ENCODE measurements around the gene RDH8.

The RDH8 gene

DNA sequence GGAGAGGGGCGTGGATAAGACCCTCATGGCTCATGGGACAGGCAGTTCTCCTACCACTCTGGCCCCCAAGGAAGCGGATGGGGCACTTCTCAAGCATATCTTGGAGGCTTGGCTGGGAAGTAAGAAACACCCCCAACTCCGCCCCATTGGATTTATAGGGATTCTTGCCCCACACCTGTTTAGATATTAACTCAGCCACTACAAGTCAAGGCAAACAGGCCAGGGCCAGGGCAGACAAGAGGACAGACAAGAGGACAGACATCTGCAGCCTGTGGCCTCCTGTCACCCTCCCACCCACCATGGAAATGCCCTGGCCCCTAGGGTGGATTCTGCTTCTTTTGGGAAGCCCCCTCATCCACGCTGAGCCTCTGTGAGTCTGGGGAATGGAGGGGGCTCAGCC is 24.1 kb downstream of the RDH8 start:
- peaks cover 8% of the 10 kb centered on the region for H3K9me3 ChIP-seq (ENCODE audit: control insufficient read depth, low read length)
- H3K27ac ChIP-seq (ENCODE audit: low read depth, low read length, severe bottlenecking): no peak overlapping the region
- H3K36me3 ChIP-seq (ENCODE audit: control insufficient read depth, insufficient read depth, low read length): no peaks in the 10 kb centered on the region
- no peak overlapping the region for H3K4me3 ChIP-seq (ENCODE audit: extremely low read depth, insufficient read depth, low read length, poor library complexity, severe bottlenecking)
- H3K4me1 ChIP-seq (ENCODE audit: control insufficient read depth, insufficient read depth, low read length, poor library complexity, severe bottlenecking): no peaks in the 10 kb centered on the region
- WGBS, 2 experiments (ENCODE audit: insufficient coverage in 2 of 2): 40 to 54% methylated on average over 1 to 3 of the region's 4 CpGs

- Histone ChIP-seq H3K4me1 (ENCODE audit: control insufficient read depth, insufficient read depth, low read length, poor library complexity, severe bottlenecking) (no peaks in the 10 kb centered on the region), H3K27ac (ENCODE audit: low read depth, low read length, severe bottlenecking) (no peak overlapping the region), H3K4me3 (ENCODE audit: extremely low read depth, insufficient read depth, low read length, poor library complexity, severe bottlenecking) (no peak overlapping the region), H3K36me3 (ENCODE audit: control insufficient read depth, insufficient read depth, low read length) (no peaks in the 10 kb centered on the region), H3K9me3 (ENCODE audit: control insufficient read depth, low read length) (peaks cover 8% of the 10 kb centered on the region)
- 62% methylated on average over 4 of the region's 5 CpGs for WGBS, 2 experiments (ENCODE audit: insufficient coverage in 2 of 2)
These were observed 24.5 kb downstream of the RDH8 start for GRCh38 chr19:10037809-10038208.

- H3K27ac ChIP-seq (ENCODE audit: low read depth, low read length, severe bottlenecking): no peak overlapping the region
- H3K4me3 ChIP-seq (ENCODE audit: extremely low read depth, insufficient read depth, low read length, poor library complexity, severe bottlenecking): no peak overlapping the region
- H3K9me3 ChIP-seq (ENCODE audit: control insufficient read depth, low read length): peaks cover 29% of the 10 kb centered on the region
- H3K4me1 ChIP-seq (ENCODE audit: control insufficient read depth, insufficient read depth, low read length, poor library complexity, severe bottlenecking): no peaks in the 10 kb centered on the region
- H3K36me3 ChIP-seq (ENCODE audit: control insufficient read depth, insufficient read depth, low read length): no peaks in the 10 kb centered on the region
- WGBS, 2 experiments (ENCODE audit: insufficient coverage in 2 of 2): 67 to 84% methylated on average over 3 to 4 of the region's 4 CpGs
These were observed 30.1 kb downstream of the RDH8 start for GRCh38 chr19:10043286-10043927.

- Histone ChIP-seq H3K4me3 (ENCODE audit: extremely low read depth, insufficient read depth, low read length, poor library complexity, severe bottlenecking) (no peak overlapping the region), H3K9me3 (ENCODE audit: control insufficient read depth, low read length) (peaks cover 29% of the 10 kb centered on the region), H3K4me1 (ENCODE audit: control insufficient read depth, insufficient read depth, low read length, poor library complexity, severe bottlenecking) (no peaks in the 10 kb centered on the region), H3K36me3 (ENCODE audit: control insufficient read depth, insufficient read depth, low read length) (no peaks in the 10 kb centered on the region), H3K27ac (ENCODE audit: low read depth, low read length, severe bottlenecking) (no peak overlapping the region)
- no CpG with 5 or more reads among the region's 1 CpG for WGBS, 2 experiments (ENCODE audit: insufficient coverage in 2 of 2)
These were observed 31.1 kb downstream of the RDH8 start for GRCh38 chr19:10044390-10044789.

- Histone ChIP-seq H3K4me3 (ENCODE audit: extremely low read depth, insufficient read depth, low read length, poor library complexity, severe bottlenecking) (no peak overlapping the region), H3K27ac (ENCODE audit: low read depth, low read length, severe bottlenecking) (no peak overlapping the region), H3K9me3 (ENCODE audit: control insufficient read depth, low read length) (peaks cover 29% of the 10 kb centered on the region), H3K36me3 (ENCODE audit: control insufficient read depth, insufficient read depth, low read length) (no peaks in the 10 kb centered on the region), H3K4me1 (ENCODE audit: control insufficient read depth, insufficient read depth, low read length, poor library complexity, severe bottlenecking) (no peaks in the 10 kb centered on the region)
- WGBS, 2 experiments (ENCODE audit: insufficient coverage in 2 of 2): 25% methylated on average over 1 of the region's 1 CpG; no CpG with 5 or more reads in 1 of the 2 experiments
These were observed 32.1 kb downstream of the RDH8 start for GRCh38 chr19:10045371-10045770.

DNA sequence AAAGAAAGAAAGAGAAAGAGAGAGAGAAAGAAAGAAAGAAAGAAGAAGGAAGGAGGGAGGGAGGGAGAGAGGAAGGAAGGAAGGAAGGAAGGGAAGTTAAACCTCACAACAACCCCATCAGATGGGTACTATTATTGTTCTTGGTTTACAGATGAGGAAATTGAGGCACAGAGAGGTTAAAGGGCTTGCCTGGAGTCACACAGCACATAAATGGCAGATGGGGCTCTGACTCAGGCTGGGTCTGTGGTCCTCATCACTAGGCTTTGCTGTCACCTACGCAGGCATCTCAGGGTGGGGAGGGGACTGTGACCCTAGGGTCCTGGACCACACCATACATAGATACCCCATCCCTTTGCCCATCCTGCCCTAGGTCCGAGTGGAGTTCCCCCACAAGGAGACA is 36.3 kb downstream of the RDH8 start:
- Histone ChIP-seq H3K4me1 (ENCODE audit: control insufficient read depth, insufficient read depth, low read length, poor library complexity, severe bottlenecking) (no peaks in the 10 kb centered on the region), H3K27ac (ENCODE audit: low read depth, low read length, severe bottlenecking) (no peak overlapping the region), H3K9me3 (ENCODE audit: control insufficient read depth, low read length) (peaks cover 10% of the 10 kb centered on the region), H3K4me3 (ENCODE audit: extremely low read depth, insufficient read depth, low read length, poor library complexity, severe bottlenecking) (no peak overlapping the region), H3K36me3 (ENCODE audit: control insufficient read depth, insufficient read depth, low read length) (no peaks in the 10 kb centered on the region)
- WGBS, 2 experiments (ENCODE audit: insufficient coverage in 2 of 2): 43 to 67% methylated on average over 1 of the region's 2 CpGs

- WGBS, 2 experiments (ENCODE audit: insufficient coverage in 2 of 2): 78% methylated on average over 14 to 16 of the region's 21 CpGs
- Histone ChIP-seq H3K9me3 (ENCODE audit: control insufficient read depth, low read length) (no peaks in the 10 kb centered on the region), H3K27ac (ENCODE audit: low read depth, low read length, severe bottlenecking) (no peak overlapping the region)
These were observed 39.5 kb downstream of the RDH8 start for GRCh38 chr19:10052602-10053360.

GRCh38 chr19:10061717-10062310 is 48.5 kb downstream of the RDH8 start:
- Histone ChIP-seq H3K36me3 (ENCODE audit: control insufficient read depth, insufficient read depth, low read length) (no peaks in the 10 kb centered on the region), H3K4me1 (ENCODE audit: control insufficient read depth, insufficient read depth, low read length, poor library complexity, severe bottlenecking) (no peaks in the 10 kb centered on the region), H3K27ac (ENCODE audit: low read depth, low read length, severe bottlenecking) (no peak overlapping the region), H3K4me3 (ENCODE audit: extremely low read depth, insufficient read depth, low read length, poor library complexity, severe bottlenecking) (no peak overlapping the region), H3K9me3 (ENCODE audit: control insufficient read depth, low read length) (no peaks in the 10 kb centered on the region)
- WGBS, 2 experiments (ENCODE audit: insufficient coverage in 2 of 2): 39 to 56% methylated on average over 7 to 11 of the region's 21 CpGs

More at GRCh38 chr19:10052602-10053360, 39.5 kb downstream of the RDH8 start:
- Histone ChIP-seq H3K4me3 (ENCODE audit: extremely low read depth, insufficient read depth, low read length, poor library complexity, severe bottlenecking) (no peak overlapping the region), H3K4me1 (ENCODE audit: control insufficient read depth, insufficient read depth, low read length, poor library complexity, severe bottlenecking) (no peaks in the 10 kb centered on the region), H3K36me3 (ENCODE audit: control insufficient read depth, insufficient read depth, low read length) (no peaks in the 10 kb centered on the region)

GRCh38 chr19:10068205-10068604 is 54.9 kb downstream of the RDH8 start:
- Histone ChIP-seq H3K36me3 (ENCODE audit: control insufficient read depth, insufficient read depth, low read length) (no peaks in the 10 kb centered on the region), H3K4me3 (ENCODE audit: extremely low read depth, insufficient read depth, low read length, poor library complexity, severe bottlenecking) (no peak overlapping the region), H3K4me1 (ENCODE audit: control insufficient read depth, insufficient read depth, low read length, poor library complexity, severe bottlenecking) (no peaks in the 10 kb centered on the region), H3K9me3 (ENCODE audit: control insufficient read depth, low read length) (no peaks in the 10 kb centered on the region), H3K27ac (ENCODE audit: low read depth, low read length, severe bottlenecking) (no peak overlapping the region)
- 86 to 91% methylated on average over 4 of the region's 4 CpGs for WGBS, 2 experiments (ENCODE audit: insufficient coverage in 2 of 2)

GRCh38 chr19:10069046-10069445 is 55.8 kb downstream of the RDH8 start:
- Histone ChIP-seq H3K27ac (ENCODE audit: low read depth, low read length, severe bottlenecking) (no peak overlapping the region), H3K4me1 (ENCODE audit: control insufficient read depth, insufficient read depth, low read length, poor library complexity, severe bottlenecking) (no peaks in the 10 kb centered on the region), H3K36me3 (ENCODE audit: control insufficient read depth, insufficient read depth, low read length) (no peaks in the 10 kb centered on the region), H3K4me3 (ENCODE audit: extremely low read depth, insufficient read depth, low read length, poor library complexity, severe bottlenecking) (no peak overlapping the region), H3K9me3 (ENCODE audit: control insufficient read depth, low read length) (peaks cover 1% of the 10 kb centered on the region)
- WGBS, 2 experiments (ENCODE audit: insufficient coverage in 2 of 2): 70 to 76% methylated on average over 5 of the region's 6 CpGs
